Activated CD4-positive, alpha-beta T cell treated with anti-CD3 and anti-CD28 coated beads, Interleukin-2, amount 10 ng/mL, durations not matched to agents 7 days and 5 days (primary cell): ENCODE data around the gene PERM1. TPM values are rescaled to one million over a fixed set of nuclear protein-coding genes. Genes with fewer than 3 reads are reported as not detected.
"Not testable (repeated sequence)": the region's sequence is repeated elsewhere in the genome, so short reads cannot be mapped to it uniquely, and the experiment has no call there.

Experiments
- CTCF ChIA-PET: fragments of 350-600 bp; sonication (Branson Sonifier 250); formaldehyde crosslinking; loops from one replicate; lab custom pipeline; 2021; ENCODE audit warnings: antibody characterized with exemption; lab: Charles Lee
- POLR2A ChIA-PET: fragments of 350-600 bp; sonication (Branson Sonifier 250); formaldehyde crosslinking; loops from one replicate; lab custom pipeline; 2021; ENCODE audit warnings: antibody characterized with exemption; lab: Charles Lee
- DNase-seq: peaks from one replicate; pipeline ENCODE4 v3.0.0-alpha.2; 2020
- H3K27ac Mint-ChIP-seq: one replicate; pipeline ENCODE4 v1.8.0; 2021; ENCODE audit warnings: mild to moderate bottlenecking, moderate library complexity, mixed read lengths
- H3K27me3 Mint-ChIP-seq: one replicate; pipeline ENCODE4 v1.8.0; 2021; ENCODE audit warnings: mixed read lengths
- H3K36me3 Mint-ChIP-seq: one replicate; pipeline ENCODE4 v1.8.0; 2021; ENCODE audit warnings: low read depth, mixed read lengths
- H3K4me1 Mint-ChIP-seq: one replicate; pipeline ENCODE4 v1.8.0; 2021; ENCODE audit warnings: mixed read lengths
- H3K4me3 Mint-ChIP-seq: one replicate; pipeline ENCODE4 v1.8.0; 2021; ENCODE audit warnings: mild to moderate bottlenecking, moderate library complexity, mixed read lengths
- H3K9me3 Mint-ChIP-seq: one replicate; pipeline ENCODE4 v1.8.0; 2021; ENCODE audit warnings: mixed read lengths
- total RNA-seq, 2 experiments: library from RNA; stranded (reverse); gene quantifications; one replicate each; pipeline ENCODE4 v1.2.3, GENCODE V29; 2021

The PERM1 gene
- total RNA-seq, 2 experiments from 2014 or later = not detected

DNA sequence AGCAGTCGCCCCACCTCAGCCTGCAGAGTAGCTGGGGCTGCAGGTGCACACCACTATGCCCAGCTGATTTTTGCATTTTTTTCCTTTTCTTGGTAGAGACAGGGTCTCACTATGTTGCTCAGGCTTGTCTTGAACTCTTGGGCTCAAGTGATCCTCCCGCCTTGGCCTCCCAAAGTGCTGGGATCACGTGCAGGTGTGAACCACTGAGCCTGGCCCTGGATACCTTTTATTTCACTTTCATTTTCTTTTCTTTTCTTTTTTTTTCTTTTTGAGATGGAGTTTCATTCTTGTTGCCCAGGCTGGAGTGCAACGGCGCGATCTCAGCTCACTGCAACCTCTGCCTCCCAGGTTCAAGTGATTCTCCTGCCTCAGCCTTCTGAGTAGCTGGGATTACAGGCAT is 9.4 kb upstream of the PERM1 start:
- H3K36me3 Mint-ChIP-seq, H3K9me3 Mint-ChIP-seq, H3K4me3 Mint-ChIP-seq, POLR2A ChIA-PET, DNase-seq, H3K27ac Mint-ChIP-seq: not testable (repeated sequence)
- peaks cover 32% of the 10 kb centered on the region for H3K27me3 Mint-ChIP-seq
- H3K4me1 Mint-ChIP-seq = peaks cover 14% of the 10 kb centered on the region
- CTCF ChIA-PET = interaction anchor here (0.8 to 1.0 kb wide), 2 partner anchors 10 to 131 kb away, joined by 3 read pairs; no protein-coding TSS in a partner anchor

- H3K4me3 Mint-ChIP-seq, DNase-seq, H3K27ac Mint-ChIP-seq, H3K36me3 Mint-ChIP-seq, CTCF ChIA-PET, H3K9me3 Mint-ChIP-seq, POLR2A ChIA-PET: not testable (repeated sequence)
- Mint-ChIP-seq H3K27me3 (peaks cover 38% of the 10 kb centered on the region), H3K4me1 (peaks cover 11% of the 10 kb centered on the region)
Observed at GRCh38 chr1:988061-988460, 6.2 kb upstream of the PERM1 start.

DNA sequence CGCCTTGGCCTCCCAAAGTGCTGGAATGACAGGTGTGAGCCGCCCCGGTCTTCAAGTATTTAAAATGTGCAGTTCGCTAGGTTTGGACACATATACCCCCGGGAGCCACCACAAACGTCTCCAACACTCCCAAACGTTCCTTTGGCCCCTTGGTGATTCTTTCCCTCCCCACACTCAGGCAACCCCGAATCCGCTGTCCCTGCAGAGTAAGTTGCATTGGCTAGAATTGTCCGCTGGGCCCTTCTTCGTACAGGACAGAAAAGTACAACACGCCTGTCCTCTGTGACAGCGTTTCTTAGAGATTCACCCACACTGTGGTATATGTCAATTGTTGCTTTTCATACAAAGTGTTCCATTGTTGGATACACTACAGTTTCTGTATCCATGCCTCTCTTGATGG is 3.2 kb upstream of the PERM1 start:
- H3K27ac Mint-ChIP-seq = no peak overlapping the region
- no peak for DNase-seq
- H3K27me3 Mint-ChIP-seq = peaks cover 36% of the 10 kb centered on the region
- POLR2A ChIA-PET = no interaction called here
- no peaks in the 10 kb centered on the region for H3K4me1 Mint-ChIP-seq
- H3K9me3 Mint-ChIP-seq = no peaks in the 10 kb centered on the region
- CTCF ChIA-PET = interaction anchor here (0.7 to 3.1 kb wide), 9 partner anchors 9 to 131 kb away, joined by 3 to 13 read pairs (median 4); partner anchors contain the start of genes C1orf159, HES4, ISG15 and NOC2L
- no peaks in the 10 kb centered on the region for H3K36me3 Mint-ChIP-seq
- no peak overlapping the region for H3K4me3 Mint-ChIP-seq

GRCh38 chr1:984476-984814 is 2.6 kb upstream of the PERM1 start:
- peaks cover 31% of the 10 kb centered on the region for H3K27me3 Mint-ChIP-seq
- no peaks in the 10 kb centered on the region for H3K9me3 Mint-ChIP-seq
- no peaks in the 10 kb centered on the region for H3K36me3 Mint-ChIP-seq
- no peaks in the 10 kb centered on the region for H3K4me1 Mint-ChIP-seq
- POLR2A ChIA-PET = no interaction called here
- H3K27ac Mint-ChIP-seq = no peak overlapping the region
- CTCF ChIA-PET = interaction anchor here (0.6 to 3.1 kb wide), 12 partner anchors 9 to 631 kb away, joined by 3 to 13 read pairs (median 4); partner anchors contain the start of genes C1orf159, HES4, ISG15 and MIB2
- DNase-seq = no peak
- H3K4me3 Mint-ChIP-seq = no peak overlapping the region

GRCh38 chr1:983798-984475 is 2.0 kb upstream of the PERM1 start:
- ChIA-PET CTCF (interaction anchor here (0.6 to 3.1 kb wide), 17 partner anchors 8 to 632 kb away, joined by 3 to 13 read pairs (median 4); partner anchors contain the start of genes C1orf159, HES4, ISG15 and MIB2), POLR2A (no interaction called here)
- Mint-ChIP-seq H3K36me3 (no peaks in the 10 kb centered on the region), H3K27me3 (peaks cover 30% of the 10 kb centered on the region), H3K4me1 (no peaks in the 10 kb centered on the region), H3K4me3 (no peak overlapping the region), H3K27ac (no peak overlapping the region), H3K9me3 (no peaks in the 10 kb centered on the region)
- peak; percentile 59 for DNase-seq

DNA sequence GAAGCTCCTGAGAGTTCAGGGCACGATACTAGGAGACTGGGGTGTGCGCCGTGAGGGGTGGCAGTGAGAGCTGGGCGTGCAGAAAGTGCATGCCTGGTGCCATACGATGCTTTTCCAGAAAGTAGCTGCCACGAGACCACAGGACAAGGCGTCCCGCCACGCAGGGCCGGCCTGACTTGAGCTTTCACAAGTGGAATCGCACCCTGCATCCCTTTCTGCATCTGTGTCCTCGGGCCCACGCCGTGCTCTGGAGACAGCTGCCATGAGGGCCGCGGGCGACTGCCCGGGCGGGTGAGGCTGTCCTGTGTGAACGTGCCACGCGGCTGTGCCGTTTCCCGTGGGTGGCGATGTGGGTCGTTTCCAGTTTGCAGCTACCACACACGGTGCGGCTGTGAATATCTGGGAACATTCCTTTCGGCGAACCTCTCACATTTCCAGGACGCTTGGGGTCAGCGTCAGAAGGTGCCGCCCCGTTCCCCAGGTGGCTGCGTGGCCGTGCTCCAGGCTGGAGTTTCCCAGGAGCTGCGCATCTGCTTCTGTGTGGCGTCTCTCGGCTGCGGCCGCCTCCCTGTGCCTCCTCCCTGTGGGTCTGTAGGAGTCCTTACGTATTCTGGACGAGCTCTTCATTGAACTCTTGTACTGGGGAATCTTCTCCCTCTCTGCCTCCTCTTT is 1.0 kb upstream of the PERM1 start:
- peaks cover 4% of the 10 kb centered on the region for H3K9me3 Mint-ChIP-seq
- POLR2A ChIA-PET = no interaction called here
- peaks cover 3% of the 10 kb centered on the region for H3K4me1 Mint-ChIP-seq
- no peak overlapping the region for H3K27ac Mint-ChIP-seq
- H3K4me3 Mint-ChIP-seq = no peak overlapping the region
- H3K27me3 Mint-ChIP-seq = peaks cover 27% of the 10 kb centered on the region
- no peak for DNase-seq
- CTCF ChIA-PET = interaction anchor here (0.7 to 3.1 kb wide), 8 partner anchors 9 to 81 kb away, joined by 3 to 13 read pairs (median 4); no protein-coding TSS in a partner anchor
- H3K36me3 Mint-ChIP-seq = peaks cover 3% of the 10 kb centered on the region

GRCh38 chr1:981491-981954 is 370 bp downstream of the PERM1 start:
- peaks cover 3% of the 10 kb centered on the region for H3K4me1 Mint-ChIP-seq
- DNase-seq = no peak
- peaks cover 4% of the 10 kb centered on the region for H3K9me3 Mint-ChIP-seq
- ChIA-PET POLR2A (no interaction called here), CTCF (interaction anchor here (1.0 to 2.2 kb wide), 6 partner anchors 10 to 83 kb away, joined by 3 to 8 read pairs (median 6); no protein-coding TSS in a partner anchor)
- H3K27me3 Mint-ChIP-seq = peaks cover 25% of the 10 kb centered on the region
- H3K36me3 Mint-ChIP-seq = peaks cover 3% of the 10 kb centered on the region
- no peak overlapping the region for H3K4me3 Mint-ChIP-seq
- H3K27ac Mint-ChIP-seq = no peak overlapping the region

- H3K27ac Mint-ChIP-seq = no peak overlapping the region
- no peak for DNase-seq
- no peak overlapping the region for H3K4me3 Mint-ChIP-seq
- peaks cover 20% of the 10 kb centered on the region for H3K27me3 Mint-ChIP-seq
- peaks cover 4% of the 10 kb centered on the region for H3K4me1 Mint-ChIP-seq
- CTCF ChIA-PET = interaction anchor here (1.0 to 2.2 kb wide), 6 partner anchors 11 to 83 kb away, joined by 3 to 8 read pairs (median 6); no protein-coding TSS in a partner anchor
- peaks cover 3% of the 10 kb centered on the region for H3K36me3 Mint-ChIP-seq
- peaks cover 4% of the 10 kb centered on the region for H3K9me3 Mint-ChIP-seq
- POLR2A ChIA-PET = no interaction called here
Observed at GRCh38 chr1:980602-981395, 1.1 kb downstream of the PERM1 start.

DNA sequence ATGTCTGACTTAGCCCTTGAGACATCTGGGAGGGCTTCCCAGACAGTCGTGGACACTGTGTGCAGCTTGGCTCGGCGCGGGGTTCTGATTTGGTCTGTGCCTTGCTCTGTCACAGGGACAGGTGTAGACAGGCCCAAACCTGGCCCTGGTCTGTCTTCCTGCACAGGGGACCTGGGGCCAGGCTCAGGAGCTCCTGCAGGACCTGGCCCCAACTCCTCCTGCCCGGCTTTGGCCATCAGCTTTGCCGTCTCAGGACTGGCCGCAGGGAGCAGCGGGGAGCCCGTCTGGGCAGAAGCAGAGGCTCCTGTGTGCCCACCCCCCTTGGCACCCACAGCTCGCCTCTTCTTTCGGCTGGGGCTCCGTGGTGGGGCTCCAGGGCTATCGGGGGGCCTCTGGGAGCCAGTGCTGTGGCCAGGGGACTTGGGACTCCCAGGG is 1.7 kb downstream of the PERM1 start:
- peaks cover 4% of the 10 kb centered on the region for H3K9me3 Mint-ChIP-seq
- ChIA-PET CTCF (interaction anchor here (2.0 to 2.2 kb wide), 2 partner anchors 13 to 14 kb away, joined by 6 to 8 read pairs; no protein-coding TSS in a partner anchor), POLR2A (no interaction called here)
- H3K27ac Mint-ChIP-seq = no peak overlapping the region
- peaks cover 6% of the 10 kb centered on the region for H3K4me1 Mint-ChIP-seq
- peaks cover 3% of the 10 kb centered on the region for H3K36me3 Mint-ChIP-seq
- no peak overlapping the region for H3K4me3 Mint-ChIP-seq
- peaks cover 14% of the 10 kb centered on the region for H3K27me3 Mint-ChIP-seq
- DNase-seq = no peak

- Mint-ChIP-seq H3K27me3 (peaks cover 12% of the 10 kb centered on the region), H3K4me3 (no peak overlapping the region), H3K27ac (no peak overlapping the region), H3K36me3 (peaks cover 3% of the 10 kb centered on the region), H3K4me1 (peaks cover 6% of the 10 kb centered on the region), H3K9me3 (peaks cover 4% of the 10 kb centered on the region)
- POLR2A ChIA-PET = no interaction called here
- CTCF ChIA-PET = interaction anchor here (1.0 to 2.0 kb wide), 2 partner anchors 15 to 84 kb away, joined by 3 to 6 read pairs; no protein-coding TSS in a partner anchor
- DNase-seq = no peak
Observed at GRCh38 chr1:979744-980072, 2.2 kb downstream of the PERM1 start.

DNA sequence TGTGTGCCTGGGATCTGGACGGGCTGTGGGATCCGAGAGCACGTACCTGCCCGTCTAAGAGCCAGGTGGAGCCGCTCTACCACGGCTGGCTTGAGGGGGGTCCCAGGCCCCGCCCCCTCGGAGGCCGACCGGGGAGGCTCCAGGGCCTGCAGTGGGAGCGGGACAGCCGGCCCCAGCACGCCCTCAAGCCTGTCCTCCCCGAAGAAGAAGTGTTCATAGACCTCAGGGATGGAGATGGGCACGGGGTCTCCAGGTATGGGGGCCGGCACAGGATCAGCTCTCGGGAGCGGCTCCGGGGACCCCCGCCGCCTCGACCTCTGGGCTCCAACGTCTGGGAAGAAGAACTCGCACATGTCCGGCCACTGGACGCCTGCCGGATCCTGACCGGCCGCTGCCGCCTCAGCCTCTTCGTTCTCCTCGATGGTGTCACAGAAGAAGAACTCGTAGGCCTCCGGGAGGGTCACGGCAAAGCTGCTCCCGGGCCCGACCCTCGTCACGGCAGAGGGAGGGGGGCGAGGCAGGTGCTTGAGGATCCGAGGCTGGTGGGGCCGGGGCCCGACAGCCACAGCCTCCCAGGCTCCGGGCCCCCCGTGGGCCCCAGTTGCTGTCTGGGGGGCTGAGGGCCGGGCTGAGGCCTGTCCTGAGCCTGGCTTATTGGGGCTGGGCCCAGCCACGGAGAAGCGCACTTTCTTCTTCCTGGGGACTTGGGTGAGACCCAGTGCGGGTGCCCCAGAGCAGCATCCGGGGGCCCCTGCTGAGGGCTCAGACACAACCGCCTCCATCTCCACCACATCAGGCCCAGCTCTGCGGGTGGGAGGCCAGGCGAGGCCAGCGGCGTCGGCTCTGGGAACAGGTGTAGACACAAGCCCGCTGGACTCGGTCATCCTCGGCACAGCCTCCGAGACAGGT is 2.8 kb downstream of the PERM1 start:
- H3K9me3 Mint-ChIP-seq = peaks cover 4% of the 10 kb centered on the region
- H3K4me1 Mint-ChIP-seq = peaks cover 6% of the 10 kb centered on the region
- DNase-seq = no peak
- no peak overlapping the region for H3K4me3 Mint-ChIP-seq
- no peak overlapping the region for H3K27ac Mint-ChIP-seq
- peaks cover 12% of the 10 kb centered on the region for H3K27me3 Mint-ChIP-seq
- H3K36me3 Mint-ChIP-seq = peaks cover 3% of the 10 kb centered on the region
- CTCF ChIA-PET = interaction anchor here (0.9 to 2.0 kb wide), 3 partner anchors 15 to 85 kb away, joined by 3 to 6 read pairs (median 3); no protein-coding TSS in a partner anchor
- POLR2A ChIA-PET = no interaction called here
